GM19025 (cell line): ENCODE measurements around the gene ADGRG2.
"Not testable (repeated sequence)": the region's sequence is repeated elsewhere in the genome, so short reads cannot be mapped to it uniquely, and the experiment has no call there.

Experiments used
- ATAC-seq: cut with Tn5 transposase; IDR thresholded peaks from one replicate; pipeline ENCODE4 v1.9.1; 2021; ENCODE audit warnings: mild to moderate bottlenecking, low read depth, moderate library complexity; ENCODE audit not compliant: unreplicated experiment

The ADGRG2 gene

GRCh38 chrX:19007868-19008267 lies 114.4 kb downstream of the ADGRG2 start:
- no peak for ATAC-seq

DNA sequence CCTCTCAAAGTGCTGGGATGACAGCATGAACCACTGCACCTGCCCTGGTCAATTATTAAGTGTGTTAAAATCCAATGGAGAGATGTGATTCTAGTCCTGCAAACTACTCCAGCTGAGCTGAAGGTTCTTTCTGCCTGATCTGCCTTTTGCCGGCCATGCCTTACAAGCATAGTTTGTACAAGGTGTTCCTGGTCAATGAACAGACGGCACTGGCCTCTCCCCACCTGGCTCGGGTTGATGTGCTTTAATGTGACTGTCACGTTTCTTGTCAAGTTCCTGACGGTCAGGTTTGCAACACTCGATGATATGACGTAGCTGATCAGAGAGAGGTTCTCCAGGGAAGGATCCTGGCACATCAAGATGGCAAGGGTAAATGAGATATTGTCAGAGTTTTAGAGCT lies 115.3 kb downstream of the ADGRG2 start:
- no peak for ATAC-seq

DNA sequence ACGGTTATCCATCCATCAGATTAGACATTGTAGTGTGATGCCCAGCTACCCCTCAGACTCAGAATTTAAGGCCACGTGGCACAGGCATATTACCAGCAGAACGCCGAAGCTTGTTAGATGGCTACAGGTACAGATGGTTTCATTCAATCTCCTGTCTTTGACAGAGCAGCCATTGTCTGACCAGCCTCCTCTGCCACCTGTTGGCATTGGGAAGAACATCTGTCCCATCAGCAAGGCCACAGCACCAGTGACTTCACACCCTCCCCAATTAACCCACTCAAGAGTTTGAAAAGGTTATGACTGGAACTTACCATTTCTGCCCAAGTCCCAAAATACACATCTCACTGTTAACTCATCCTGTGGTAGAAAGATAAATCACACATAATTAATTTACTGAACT lies 116.4 kb downstream of the ADGRG2 start:
- no peak for ATAC-seq

DNA sequence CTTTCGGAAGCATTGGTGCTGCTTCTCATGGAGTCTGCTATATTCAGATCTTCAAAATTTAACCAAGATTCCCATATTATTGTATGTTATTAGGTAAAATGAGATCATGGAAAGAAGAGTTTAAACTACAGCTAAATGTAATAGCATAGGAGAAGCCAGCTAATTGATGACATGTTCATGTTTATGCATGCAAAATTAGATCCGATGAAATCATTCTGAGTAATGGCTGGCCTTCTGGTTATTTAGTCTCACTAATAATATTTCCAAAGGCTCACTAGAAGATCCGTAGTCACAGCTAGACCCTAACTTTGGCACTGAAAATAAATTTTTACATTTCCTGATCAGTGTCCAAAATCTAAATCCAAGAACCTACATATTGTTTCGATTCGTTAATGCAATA lies 118.5 kb downstream of the ADGRG2 start:
- ATAC-seq = no peak

GRCh38 chrX:18998653-18999052 lies 123.6 kb downstream of the ADGRG2 start:
- no peak for ATAC-seq

DNA sequence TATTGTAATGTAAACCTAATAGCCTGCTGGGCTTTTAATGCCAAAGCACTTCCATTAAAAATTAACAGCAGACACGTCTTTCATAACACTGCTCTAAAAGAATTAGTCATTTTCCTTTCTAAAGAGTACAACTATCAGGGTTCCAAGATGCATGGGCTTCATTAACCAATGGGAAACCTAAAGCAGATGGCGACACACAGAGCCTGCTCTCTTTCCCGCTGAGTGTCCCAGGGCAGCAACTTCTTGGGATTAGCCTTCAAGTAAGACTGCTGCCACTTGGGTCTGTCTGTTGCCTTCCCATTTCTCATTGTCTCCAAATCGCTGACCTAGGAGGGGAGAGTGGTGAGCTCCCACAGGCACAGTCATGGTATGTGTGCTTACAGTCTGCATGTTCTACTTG lies 124.4 kb downstream of the ADGRG2 start:
- no peak for ATAC-seq

GRCh38 chrX:18996536-18996935 lies 125.7 kb downstream of the ADGRG2 start:
- ATAC-seq = no peak

- no peak for ATAC-seq
Measured at GRCh38 chrX:18995221-18995620, 127.0 kb downstream of the ADGRG2 start.

GRCh38 chrX:18994713-18995112 lies 127.6 kb downstream of the ADGRG2 start:
- ATAC-seq = no peak

DNA sequence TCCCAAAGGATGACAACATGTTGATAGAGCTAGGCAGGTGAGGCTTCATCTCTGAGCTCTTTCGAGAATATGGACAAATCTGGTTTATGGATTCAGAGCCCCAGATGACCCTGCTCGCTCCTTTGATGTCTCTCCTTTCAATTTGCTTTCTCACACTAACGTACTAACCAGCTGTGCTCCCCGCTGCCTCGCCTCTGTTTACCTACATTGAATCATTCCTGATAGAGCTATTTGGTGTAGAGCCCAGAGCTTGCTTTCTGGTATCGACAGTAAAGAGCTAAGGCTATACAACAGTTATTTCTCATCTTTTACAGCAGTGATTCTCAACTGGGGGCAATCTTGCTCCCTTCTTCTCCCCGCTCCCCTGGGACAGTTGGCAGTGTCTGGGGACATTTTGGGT lies 129.4 kb downstream of the ADGRG2 start:
- no peak for ATAC-seq

- ATAC-seq = no peak
Measured at GRCh38 chrX:18985186-18985435, 137.2 kb downstream of the ADGRG2 start.

DNA sequence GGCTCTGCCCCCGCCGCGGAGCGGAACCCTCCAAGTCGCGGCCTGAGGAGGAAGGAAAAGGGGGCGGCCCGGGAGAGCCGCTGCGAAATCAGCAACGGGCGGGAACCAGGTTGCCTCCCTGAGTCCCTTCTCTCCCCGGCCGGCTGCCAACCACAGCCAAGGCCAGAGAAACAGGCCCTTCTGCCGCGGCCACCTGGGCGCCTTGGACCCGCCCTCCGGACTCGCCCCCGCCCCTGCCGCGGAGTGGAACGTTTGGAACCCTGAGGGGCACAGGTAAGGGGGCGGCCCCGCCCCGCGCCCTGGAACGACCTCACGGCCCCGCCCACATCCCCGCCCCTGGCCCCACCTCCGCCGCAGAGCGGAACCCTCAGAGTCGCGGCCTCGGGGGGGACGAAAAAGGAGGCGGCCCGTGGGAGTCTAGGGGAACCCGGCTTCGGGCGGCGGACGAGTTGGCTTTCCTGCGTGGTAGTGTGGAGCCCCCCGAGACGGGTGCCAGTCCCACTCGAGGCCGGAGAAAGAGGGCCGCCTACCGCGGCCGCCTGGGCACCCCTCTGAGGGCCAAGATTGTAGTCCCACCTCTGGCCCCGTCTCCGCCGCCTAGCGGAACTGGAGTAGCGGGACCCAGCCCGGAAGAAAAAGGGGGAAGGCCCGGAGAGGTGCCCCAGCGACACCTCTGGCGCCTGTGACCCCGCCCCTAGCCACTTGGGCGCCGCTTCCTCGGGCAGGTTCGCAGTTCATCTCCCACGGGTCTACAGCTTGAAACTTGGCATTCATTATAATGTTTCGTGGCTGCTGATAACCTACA lies 137.7 kb downstream of the ADGRG2 start:
- peak; percentile 85 for ATAC-seq

DNA sequence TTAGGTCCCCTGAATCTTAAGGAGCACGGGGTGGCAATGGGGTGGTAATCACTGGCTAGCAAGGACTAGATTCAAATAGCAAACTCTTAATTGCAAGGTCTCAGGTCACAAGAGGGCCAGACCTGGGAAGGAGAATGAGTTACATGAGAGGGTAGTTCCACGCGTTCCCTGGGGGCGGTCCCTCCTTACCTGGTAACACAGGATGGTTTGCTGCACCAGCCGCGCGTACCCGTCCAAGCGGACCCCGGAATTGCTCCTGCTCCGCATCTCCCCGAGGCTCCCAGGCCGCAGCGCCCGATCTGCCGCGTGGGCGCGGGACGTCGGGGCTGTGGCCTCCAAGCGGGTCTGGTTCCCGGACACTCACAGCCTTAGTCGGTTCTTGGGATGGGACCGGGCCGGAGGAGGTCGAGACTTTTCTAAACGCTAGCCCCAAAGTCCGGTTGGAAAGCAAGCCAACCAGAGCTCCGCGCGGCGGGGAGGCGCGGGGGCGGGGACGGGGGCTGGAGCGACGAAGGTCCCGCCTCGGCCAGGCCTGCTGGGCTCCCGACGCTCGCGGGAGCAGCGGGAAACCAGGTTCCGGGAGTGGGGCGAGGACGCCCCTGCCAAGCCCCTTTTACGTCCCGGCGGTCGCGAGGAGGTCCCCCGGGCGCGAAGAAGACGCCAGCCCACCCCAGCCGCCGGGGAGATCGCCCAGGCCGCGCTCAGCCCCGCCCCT lies 138.4 kb downstream of the ADGRG2 start, which contains the start of gene PHKA2:
TSS of gene PHKA2 (minus strand) at position 449 of the 715 bp plus-strand sequence. CDS start at position 267, 182 bp downstream.
- peak; percentile 37 for ATAC-seq

DNA sequence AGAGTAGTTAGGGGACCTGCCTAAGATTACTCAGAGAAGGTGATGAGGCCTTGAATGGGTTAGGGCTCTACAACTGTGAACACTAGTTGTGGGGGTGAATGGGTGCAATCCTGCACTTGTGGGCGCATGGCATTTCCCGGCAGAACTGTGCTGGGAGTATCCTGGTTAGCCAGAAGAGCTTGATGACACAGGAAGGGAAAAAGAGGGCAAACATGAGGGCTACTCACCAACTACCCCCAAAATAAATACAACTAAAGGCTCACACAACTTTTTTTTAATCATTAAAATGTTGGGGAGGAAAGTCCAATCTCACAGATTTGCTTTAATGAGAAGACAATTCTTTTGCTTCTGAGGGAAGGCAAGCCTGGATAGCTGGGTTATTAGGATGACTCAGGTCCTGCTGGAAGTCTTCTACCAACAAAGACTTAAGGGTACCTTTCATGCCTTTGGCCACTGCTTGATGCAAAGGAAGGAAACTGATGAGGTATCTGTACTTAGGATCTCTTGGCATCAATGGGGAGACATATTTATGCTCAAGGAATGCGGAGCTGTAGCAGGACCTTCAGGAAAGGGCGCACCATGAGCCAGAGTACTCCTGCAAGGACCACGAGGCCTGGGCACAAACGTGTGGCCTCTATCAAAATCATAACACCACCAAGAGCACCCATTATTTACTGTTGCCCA lies 141.0 kb downstream of the ADGRG2 start:
- no peak for ATAC-seq

DNA sequence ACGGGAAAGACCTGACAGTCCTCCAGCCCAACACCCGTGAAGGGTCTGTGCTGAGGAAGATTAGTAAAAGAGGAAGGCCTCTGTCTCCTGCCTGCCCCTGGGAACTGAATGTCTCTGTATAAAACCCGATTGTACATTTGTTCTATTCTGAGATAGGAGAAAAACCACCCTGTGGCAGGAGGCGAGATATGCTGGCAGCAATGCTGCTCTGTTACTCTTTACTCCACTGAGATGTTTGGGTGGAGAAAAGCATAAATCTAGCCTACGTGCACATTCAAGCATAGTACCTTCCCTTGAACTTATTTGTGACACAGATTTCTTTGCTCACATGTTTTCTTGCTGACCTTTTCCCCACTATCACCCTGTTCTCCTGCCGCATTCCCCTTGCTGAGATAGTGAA lies 142.0 kb downstream of the ADGRG2 start:
- not testable (repeated sequence) for ATAC-seq

DNA sequence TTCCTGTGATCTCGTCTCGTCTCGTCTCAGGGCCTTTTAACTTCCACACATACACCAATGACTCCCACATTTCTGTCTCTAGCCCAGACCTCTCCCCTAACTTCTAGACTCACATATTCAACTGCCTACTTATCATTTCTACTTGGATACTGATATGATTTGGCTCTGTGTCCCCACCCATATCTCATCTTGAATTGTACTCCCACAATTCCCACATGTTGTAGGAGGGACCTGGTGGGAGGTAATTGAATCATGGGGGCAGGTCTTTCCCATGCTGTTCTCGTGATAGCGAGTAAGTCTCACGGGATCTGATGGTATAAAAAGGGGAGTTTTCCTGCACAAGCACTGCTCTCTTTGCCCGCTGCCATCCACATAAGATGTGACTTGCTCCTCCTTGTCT lies 147.3 kb downstream of the ADGRG2 start:
- ATAC-seq = no peak

DNA sequence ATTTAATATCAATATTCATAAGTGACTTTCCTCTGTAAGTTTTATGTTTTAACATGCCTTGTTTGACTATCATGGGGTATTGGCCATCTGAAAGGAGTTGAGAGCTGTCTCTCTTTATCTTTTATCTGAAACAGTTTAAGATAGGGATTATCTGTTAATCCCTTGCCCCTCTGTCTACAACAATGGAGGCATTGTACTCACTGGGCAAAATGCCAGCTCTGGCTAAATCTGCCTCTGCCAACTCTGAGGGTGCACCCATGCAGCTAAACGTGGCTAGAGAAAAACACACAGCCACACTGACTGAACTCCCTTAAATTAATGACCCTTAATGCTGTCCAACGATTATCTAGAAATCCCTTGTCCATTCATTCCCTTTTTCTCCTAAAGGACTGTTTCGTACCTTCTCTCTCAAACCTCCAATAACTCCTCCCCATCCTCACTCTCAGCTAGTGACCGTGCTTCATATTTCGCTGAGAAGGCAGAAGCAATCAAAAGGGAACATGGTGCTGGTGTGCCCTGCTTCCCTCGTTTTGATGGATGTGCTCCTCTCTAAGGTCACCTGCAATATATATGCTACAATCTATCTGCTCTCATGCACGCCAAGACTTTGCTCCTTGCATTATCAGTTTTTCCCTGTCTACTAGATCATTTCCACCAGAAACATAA lies 148.6 kb downstream of the ADGRG2 start:
- no peak for ATAC-seq

DNA sequence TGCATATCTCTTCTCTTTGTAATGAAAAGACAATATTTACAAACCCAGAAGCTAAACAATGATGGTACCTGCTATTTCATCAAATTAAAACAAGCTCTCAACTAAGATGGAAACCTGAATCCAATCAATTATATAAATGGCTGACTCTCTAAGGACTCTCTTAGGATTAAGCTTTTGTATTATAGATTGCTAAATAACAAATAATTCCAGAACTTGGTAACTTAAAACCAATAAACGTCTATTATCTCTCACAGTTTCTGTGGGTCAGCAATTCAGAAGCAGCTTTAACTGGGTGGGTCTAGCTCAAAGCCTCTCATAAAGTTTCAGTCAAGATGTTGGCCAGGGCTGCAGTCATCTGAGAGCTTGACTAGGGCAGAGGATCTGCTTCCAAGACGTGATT lies 150.8 kb downstream of the ADGRG2 start:
- ATAC-seq = no peak

DNA sequence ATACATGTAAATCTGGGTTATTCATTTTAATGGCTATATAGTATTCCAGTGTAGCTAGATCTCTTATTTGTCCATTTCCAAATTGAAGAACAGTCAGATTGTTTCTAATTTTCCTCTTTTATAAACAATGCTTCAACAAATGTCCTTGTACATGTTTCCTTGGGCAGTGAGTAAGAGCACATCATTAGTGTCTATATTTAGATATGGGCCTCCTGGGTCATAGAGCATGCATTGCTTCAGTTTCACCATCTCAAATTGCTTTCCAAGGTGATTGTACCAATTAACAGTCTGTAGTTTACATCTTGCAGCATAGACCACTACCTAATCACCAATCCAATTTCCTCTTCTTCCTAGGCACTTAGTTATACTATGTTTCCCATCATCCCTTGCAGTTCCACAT lies 151.8 kb downstream of the ADGRG2 start:
- no peak for ATAC-seq

DNA sequence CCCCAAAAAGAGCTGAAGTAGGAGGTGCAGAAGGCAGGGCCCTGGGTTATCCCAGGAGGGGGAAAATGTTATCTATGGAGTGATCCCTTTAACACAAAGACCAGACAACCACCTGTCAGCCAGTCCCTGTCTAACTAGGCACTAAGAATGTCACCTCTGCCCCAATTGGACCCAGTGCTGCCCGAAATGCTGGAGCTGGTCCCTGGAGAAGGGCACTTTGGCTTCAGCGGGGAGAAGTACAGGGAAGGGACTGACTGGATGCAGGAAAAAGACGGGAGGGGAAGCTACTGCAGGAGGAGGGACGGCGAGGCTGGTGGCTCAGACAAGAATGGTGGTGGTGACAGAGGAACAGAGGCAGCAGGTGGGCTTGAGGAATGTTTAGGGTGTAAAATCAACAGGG lies 155.6 kb downstream of the ADGRG2 start:
- ATAC-seq = no peak

DNA sequence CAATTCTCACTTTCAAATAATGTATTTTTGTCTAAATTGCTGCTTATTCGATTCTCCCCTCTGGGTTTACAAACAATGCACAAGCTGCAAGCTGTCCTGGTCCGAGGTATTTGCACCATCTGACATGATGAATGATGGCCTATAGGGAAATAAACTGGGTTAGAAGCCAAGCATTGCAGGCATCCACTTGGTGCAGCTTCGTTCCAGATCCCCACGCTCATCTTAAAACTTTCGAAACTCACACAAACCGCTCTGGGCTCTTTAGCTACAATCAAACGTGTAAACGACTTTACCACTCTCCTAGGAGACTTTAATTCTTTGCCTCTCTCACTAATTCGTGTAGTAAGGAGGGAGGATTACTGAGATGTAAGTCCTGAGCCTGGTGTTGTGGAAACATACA lies 157.4 kb downstream of the ADGRG2 start:
- ATAC-seq = no peak
